ENCODE data around the gene EIPR1.

The EIPR1 gene

DNA sequence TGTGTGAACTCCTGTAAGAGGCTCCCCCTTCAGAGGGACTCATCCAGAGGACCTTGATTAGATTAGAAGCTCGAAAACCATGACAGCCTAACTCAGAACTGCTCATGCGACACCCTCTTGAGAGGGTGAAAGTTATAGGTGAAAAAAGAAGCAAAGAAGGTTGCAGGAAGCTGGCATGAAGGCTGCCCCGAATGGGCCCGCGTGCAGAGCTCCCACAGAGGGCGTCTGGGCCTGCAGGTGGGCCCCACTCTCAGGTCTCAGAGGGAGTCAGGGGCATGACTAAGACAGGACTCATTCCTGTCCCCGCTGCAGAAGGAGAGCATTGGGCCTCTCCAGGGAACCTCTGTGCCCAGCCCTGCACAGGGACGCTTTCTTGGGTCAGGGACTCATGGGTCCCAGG, 235.4 kb downstream of the EIPR1 start:
- DNase-seq, result no peak

GRCh38 chr2:3141696-3142095, 235.9 kb downstream of the EIPR1 start:
- DNase-seq, result no peak

DNA sequence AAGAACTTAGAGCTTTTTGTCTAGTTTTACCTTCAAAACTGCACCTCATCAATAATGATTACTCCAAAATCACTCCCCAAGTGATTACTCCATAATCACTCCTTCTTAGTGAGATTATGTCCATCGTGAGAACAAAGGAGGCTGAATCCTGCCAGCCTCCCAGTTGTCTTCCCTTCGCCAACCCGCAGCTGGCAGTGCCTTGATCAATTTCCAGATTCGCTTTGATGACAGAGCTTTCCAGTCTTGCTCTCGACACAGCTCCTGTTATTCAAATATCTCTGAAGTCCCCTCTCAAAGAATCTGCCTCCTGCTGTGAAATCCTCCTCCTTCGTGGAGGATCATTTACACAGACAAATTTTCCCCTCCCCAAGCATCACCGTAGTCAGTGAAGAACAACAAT, 237.7 kb downstream of the EIPR1 start:
- DNase-seq, result no peak
